Mesothelial cell of epicardium (in vitro differentiated cells): Measurements from ENCODE around the gene OR5M11. TPM values are rescaled to one million over a fixed set of nuclear protein-coding genes. Genes with fewer than 3 reads are reported as not detected.
"Not testable (repeated sequence)": the region's sequence is repeated elsewhere in the genome, so short reads cannot be mapped to it uniquely, and the experiment has no call there.

Source experiments
- DNase-seq, 2 experiments: peaks; one replicate each; pipeline ENCODE4 v3.0.0; 2021; ENCODE audit warnings: low spot score in 2 of 2; ENCODE audit not compliant: unreplicated experiment in 2 of 2
- H3K27ac Mint-ChIP-seq: 2 replicates; pipeline ENCODE4 v1.8.0; 2021; ENCODE audit warnings: mixed read lengths
- H3K27me3 Mint-ChIP-seq: 2 replicates; pipeline ENCODE4 v1.8.0; 2021; ENCODE audit warnings: low read depth, mixed read lengths
- H3K36me3 Mint-ChIP-seq: 2 replicates; pipeline ENCODE4 v1.8.0; 2021; ENCODE audit warnings: mixed read lengths
- H3K4me1 Mint-ChIP-seq: 2 replicates; pipeline ENCODE4 v1.8.0; 2021; ENCODE audit warnings: mixed read lengths
- H3K4me3 Mint-ChIP-seq: 2 replicates; pipeline ENCODE4 v1.8.0; 2021; ENCODE audit warnings: mild to moderate bottlenecking, moderate library complexity, mixed read lengths
- H3K9me3 Mint-ChIP-seq: 2 replicates; pipeline ENCODE4 v1.8.0; 2021; ENCODE audit warnings: mixed read lengths
- total RNA-seq: library from RNA; stranded (reverse); gene quantifications from 3 replicates; pipeline ENCODE4 v1.2.1, GENCODE V29; 2021
- TF ChIP-seq, protein P1 (sequence below): fragments of 200-600 bp; sonication (generic); IDR thresholded peaks from one replicate; pipeline ENCODE4 v1.5.0; 2021; ENCODE audit warnings: antibody characterized with exemption; ENCODE audit not compliant: unreplicated experiment

The OR5M11 gene
- not detected in 3 replicates for total RNA-seq

DNA sequence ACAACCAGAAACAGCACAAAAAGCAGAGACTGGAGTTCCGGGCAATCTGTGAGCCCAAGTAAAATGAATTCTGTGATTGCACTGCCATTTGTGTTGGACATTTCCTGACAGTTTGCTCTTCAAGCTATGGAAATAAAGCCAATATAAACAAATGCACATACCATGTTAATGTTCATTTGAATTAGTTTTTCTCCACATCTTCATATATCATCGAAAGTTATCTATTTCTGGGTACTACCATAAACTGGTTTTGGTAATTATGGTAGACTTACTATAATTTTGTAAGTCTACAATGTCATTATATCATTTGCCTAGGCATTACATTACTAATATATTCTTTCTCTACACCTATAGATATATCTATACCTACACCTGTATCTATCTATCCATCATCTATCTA, at the start of gene OR5M11:
TSS of gene OR5M11 (minus strand) at position 101 of the 400 bp plus-strand sequence. CDS start at position 101, 0 bp downstream.
- TF ChIP-seq, protein P1, sequence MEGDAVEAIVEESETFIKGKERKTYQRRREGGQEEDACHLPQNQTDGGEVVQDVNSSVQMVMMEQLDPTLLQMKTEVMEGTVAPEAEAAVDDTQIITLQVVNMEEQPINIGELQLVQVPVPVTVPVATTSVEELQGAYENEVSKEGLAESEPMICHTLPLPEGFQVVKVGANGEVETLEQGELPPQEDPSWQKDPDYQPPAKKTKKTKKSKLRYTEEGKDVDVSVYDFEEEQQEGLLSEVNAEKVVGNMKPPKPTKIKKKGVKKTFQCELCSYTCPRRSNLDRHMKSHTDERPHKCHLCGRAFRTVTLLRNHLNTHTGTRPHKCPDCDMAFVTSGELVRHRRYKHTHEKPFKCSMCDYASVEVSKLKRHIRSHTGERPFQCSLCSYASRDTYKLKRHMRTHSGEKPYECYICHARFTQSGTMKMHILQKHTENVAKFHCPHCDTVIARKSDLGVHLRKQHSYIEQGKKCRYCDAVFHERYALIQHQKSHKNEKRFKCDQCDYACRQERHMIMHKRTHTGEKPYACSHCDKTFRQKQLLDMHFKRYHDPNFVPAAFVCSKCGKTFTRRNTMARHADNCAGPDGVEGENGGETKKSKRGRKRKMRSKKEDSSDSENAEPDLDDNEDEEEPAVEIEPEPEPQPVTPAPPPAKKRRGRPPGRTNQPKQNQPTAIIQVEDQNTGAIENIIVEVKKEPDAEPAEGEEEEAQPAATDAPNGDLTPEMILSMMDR: no peak
- no peak for DNase-seq
- Mint-ChIP-seq H3K9me3 (peaks cover 17% of the 10 kb centered on the region), H3K4me1 (no peaks in the 10 kb centered on the region), H3K27me3 (no peaks in the 10 kb centered on the region), H3K36me3 (no peaks in the 10 kb centered on the region), H3K27ac (no peak within 1 kb of the TSS), H3K4me3 (no peak within 1 kb of the TSS)

DNA sequence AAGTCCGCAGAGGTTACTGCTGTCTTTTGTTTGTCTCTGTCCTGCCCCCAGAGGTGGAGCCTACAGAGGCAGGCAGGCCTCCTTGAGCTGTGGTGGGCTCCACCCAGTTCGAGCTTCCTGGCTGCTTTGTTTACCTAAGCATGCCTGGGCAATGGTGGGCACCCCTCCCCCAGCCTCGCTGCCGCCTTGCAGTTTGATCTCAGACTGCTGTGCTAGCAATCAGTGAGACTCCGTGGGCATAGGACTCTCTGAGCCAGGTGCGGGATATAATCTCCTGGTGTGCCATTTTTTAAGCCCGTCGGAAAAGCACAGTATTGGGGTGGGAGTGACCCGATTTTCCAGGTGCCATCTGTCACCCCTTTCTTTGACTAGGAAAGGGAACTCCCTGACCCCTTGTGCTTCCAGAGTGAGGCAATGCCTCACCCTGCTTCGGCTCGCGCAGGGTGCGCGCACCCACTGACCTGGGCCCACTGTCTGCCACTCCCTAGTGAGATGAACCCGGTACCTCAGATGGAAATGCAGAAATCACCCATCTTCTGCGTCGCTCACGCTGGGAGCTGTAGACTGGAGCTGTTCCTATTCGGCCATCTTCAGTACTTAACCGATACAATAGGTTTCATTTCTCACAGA, 49.1 kb upstream of the OR5M11 start:
- not testable (repeated sequence) for H3K4me3 Mint-ChIP-seq, H3K27ac Mint-ChIP-seq, DNase-seq, H3K27me3 Mint-ChIP-seq, H3K36me3 Mint-ChIP-seq, H3K4me1 Mint-ChIP-seq
- peaks cover 20% of the 10 kb centered on the region for H3K9me3 Mint-ChIP-seq

DNA sequence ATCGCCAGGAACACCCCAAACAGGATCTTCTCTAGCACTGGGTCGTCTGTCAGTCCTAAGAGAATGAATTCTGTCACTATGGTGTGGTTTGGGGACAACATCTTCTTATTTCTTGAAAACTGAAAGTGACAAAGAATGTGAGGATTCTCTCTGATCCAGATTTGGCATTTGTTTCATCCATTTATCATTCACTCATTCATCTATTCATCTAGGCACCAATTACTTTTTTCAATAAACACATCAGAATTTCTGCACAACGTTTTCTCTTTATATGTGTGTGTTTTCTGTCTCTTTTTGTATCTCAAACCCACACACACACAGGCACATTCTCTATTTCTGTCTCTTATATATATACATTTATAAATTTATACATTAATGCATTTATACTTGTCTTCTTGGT, 34.6 kb upstream of the OR5M11 start, which contains the start of gene OR5M10:
TSS of gene OR5M10 (minus strand) at position 101 of the 400 bp plus-strand sequence. CDS start at position 101, 0 bp downstream.
- Mint-ChIP-seq H3K27me3 (no peaks in the 10 kb centered on the region), H3K9me3 (no peaks in the 10 kb centered on the region), H3K27ac (no peak within 1 kb of the TSS), H3K36me3 (no peaks in the 10 kb centered on the region), H3K4me1 (no peaks in the 10 kb centered on the region), H3K4me3 (no peak within 1 kb of the TSS)
- TF ChIP-seq, protein P1: no peak
- DNase-seq: no peak

DNA sequence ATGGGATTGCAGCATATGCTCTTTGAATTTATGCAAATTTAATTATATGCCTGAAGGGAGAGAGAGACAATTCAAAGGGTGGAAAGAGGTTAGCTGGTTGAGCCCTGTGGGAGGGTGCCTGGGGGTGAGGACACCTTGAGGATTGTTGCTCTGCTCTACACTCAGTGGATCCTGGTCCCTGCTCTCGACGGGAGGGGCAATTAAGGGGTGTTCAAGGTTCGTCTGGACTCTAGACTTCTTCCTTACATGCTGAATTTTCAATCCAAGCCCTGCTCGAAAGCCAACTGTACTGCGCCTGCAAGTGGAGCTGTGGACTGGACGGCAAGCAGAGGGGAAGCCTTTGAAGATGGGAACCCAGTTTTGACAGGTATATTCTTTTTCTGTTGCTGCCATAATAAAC, 15.5 kb upstream of the OR5M11 start:
- H3K27ac Mint-ChIP-seq: no peak overlapping the region
- H3K4me3 Mint-ChIP-seq: no peak overlapping the region
- H3K9me3 Mint-ChIP-seq: peaks cover 2% of the 10 kb centered on the region
- TF ChIP-seq, protein P1: no peak
- DNase-seq: no peak
- H3K36me3 Mint-ChIP-seq: no peaks in the 10 kb centered on the region
- no peaks in the 10 kb centered on the region for H3K4me1 Mint-ChIP-seq
- no peaks in the 10 kb centered on the region for H3K27me3 Mint-ChIP-seq

DNA sequence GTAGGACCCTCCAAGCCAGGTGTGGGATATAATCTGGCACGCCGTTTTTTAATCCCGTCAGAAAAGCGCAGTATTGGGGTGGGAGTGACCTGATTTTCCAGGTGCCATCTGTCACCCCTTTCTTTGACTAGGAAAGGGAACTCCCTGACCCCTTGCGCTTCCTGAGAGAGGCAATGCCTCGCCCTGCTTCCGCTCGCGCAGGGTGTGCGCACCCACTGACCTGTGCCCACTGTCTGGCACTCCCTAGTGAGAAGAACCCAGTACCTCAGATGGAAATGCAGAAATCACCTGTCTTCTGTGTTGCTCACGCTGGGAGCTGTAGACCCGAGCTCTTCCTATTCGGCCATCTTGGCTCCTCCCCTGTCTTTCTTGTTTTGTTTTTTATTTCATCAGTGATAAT, 11.6 kb upstream of the OR5M11 start:
- H3K4me3 Mint-ChIP-seq, H3K9me3 Mint-ChIP-seq, H3K27me3 Mint-ChIP-seq, H3K4me1 Mint-ChIP-seq, DNase-seq, H3K27ac Mint-ChIP-seq, H3K36me3 Mint-ChIP-seq: not testable (repeated sequence)

DNA sequence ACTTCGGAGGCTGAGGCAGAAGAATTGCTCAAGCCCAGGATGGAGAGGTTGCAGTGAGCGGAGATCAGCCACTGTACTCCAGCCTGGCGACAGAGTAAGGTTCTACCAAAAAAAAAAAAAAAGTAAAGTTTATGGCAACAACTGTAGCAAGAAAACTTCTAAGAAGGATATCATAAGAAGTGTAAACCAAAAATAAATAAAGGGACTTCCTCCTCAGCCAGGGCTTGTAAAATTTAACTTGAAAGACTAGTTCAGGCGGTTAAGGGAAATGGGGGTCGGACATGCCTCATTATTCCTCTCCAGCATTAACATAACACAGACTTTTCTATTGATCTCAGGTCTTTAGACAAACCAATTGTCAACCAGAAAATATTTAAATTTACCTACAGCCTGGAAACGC, 2.5 kb upstream of the OR5M11 start:
- H3K27me3 Mint-ChIP-seq: no peaks in the 10 kb centered on the region
- H3K9me3 Mint-ChIP-seq: peaks cover 21% of the 10 kb centered on the region
- no peak overlapping the region for H3K4me3 Mint-ChIP-seq
- DNase-seq: no peak
- no peaks in the 10 kb centered on the region for H3K36me3 Mint-ChIP-seq
- no peaks in the 10 kb centered on the region for H3K4me1 Mint-ChIP-seq
- H3K27ac Mint-ChIP-seq: no peak overlapping the region
- TF ChIP-seq, protein P1: no peak

DNA sequence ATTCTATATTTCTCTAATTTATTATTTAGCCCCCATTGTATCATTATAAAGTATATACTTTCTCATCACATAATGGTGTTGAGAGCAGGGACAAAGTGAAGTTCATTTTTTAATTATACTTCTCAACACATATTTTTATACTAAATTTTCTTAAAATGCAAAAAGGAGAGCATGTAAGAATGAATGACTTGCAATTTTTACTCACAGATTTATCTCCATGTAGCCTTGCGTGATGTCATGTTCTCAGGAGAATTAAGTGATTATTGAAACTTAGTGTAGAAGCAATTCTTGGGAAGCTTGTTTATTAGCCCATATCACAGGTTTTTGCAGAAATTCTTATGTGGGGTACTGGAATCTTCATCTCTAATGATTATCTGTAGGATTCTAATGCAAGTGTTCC, 682 bp upstream of the OR5M11 start:
- H3K4me3 Mint-ChIP-seq: no peak overlapping the region

More for the DNA sequence above, 682 bp upstream of the OR5M11 start:
- TF ChIP-seq, protein P1: no peak
- H3K4me1 Mint-ChIP-seq: no peaks in the 10 kb centered on the region
- peaks cover 21% of the 10 kb centered on the region for H3K9me3 Mint-ChIP-seq
- H3K27me3 Mint-ChIP-seq: no peaks in the 10 kb centered on the region
- H3K27ac Mint-ChIP-seq: no peak overlapping the region
- no peaks in the 10 kb centered on the region for H3K36me3 Mint-ChIP-seq
- no peak for DNase-seq
